ENCODE data around the gene AKAP9.

DNA sequence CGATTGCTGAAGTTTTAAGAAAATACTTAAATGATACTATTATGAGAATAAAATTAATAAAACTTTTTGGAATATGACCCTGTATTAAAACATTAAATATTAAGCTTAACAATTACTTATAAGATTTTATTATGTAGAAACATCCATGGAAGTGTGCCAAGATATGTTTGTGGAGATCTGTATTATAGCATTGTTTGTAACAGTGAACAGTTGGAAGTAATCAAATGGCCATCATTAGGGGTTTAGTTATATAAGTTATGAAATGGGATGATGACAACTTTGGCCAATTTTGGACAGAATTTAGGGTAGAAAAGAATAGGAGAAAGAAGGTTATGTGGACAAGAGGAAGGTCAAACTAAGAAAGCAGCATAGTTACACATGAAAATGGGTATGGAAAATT is 88.0 kb downstream of the AKAP9 start:
- TF ChIP-seq CTCF (IDR thresholded peaks at IDR 0.05; ENCODE audit: insufficient read depth, low read length, poor library complexity, severe bottlenecking): no peak
- no peak for TF ChIP-seq EZH2phosphoT487 (conservative IDR thresholded peaks at IDR 0.05; ENCODE audit: low read length)
